HCT116 (cell line): ENCODE data around the gene FAM177B.

Experiments used
- CTCF ChIP-seq, 3 experiments: fragments of 200-600 bp in 1 of 3; sonication (generic) in 1 of 3; IDR thresholded peaks in 2 of 3; conservative IDR thresholded peaks in 1 of 3; 2 replicates each; pipeline ENCODE4 v1.5.1; 2012 to 2017; ENCODE audit warnings: low read depth in 2 of 3, low read length in 2 of 3, antibody characterized with exemption in 1 of 3, borderline replicate concordance in 1 of 3, control low read depth in 1 of 3, mild to moderate bottlenecking in 1 of 3, mixed read lengths in 1 of 3, mixed run types in 1 of 3, moderate library complexity in 1 of 3; ENCODE audit not compliant: insufficient read depth in 1 of 3
- ELF1 ChIP-seq: IDR thresholded peaks from 2 replicates; pipeline ENCODE4 v1.6.1; 2012; ENCODE audit warnings: low read depth, borderline replicate concordance
- EZH2 ChIP-seq: fragments of 200-600 bp; sonication (generic); IDR thresholded peaks from 2 replicates; pipeline ENCODE4 v1.6.1; 2017; ENCODE audit warnings: antibody characterized with exemption, mixed run types
- MAX ChIP-seq: IDR thresholded peaks from 2 replicates; pipeline ENCODE4 v1.6.1; 2012
- POLR2A ChIP-seq: IDR thresholded peaks from 2 replicates; pipeline ENCODE4 v1.7.0; 2011; ENCODE audit warnings: borderline replicate concordance; ENCODE audit not compliant: insufficient read depth, insufficient read length; ENCODE audit errors: extremely low read depth
- RAD21 ChIP-seq: IDR thresholded peaks from 2 replicates; pipeline ENCODE4 v1.6.1; 2012; ENCODE audit warnings: low read depth, mild to moderate bottlenecking
- SIN3A ChIP-seq: IDR thresholded peaks from 2 replicates; pipeline ENCODE4 v1.6.1; 2012; ENCODE audit warnings: low read depth
- SRF ChIP-seq: IDR thresholded peaks from 2 replicates; pipeline ENCODE4 v1.6.1; 2012; ENCODE audit warnings: low read depth
- YY1 ChIP-seq: IDR thresholded peaks from 2 replicates; pipeline ENCODE4 v1.6.1; 2011; ENCODE audit warnings: low read length, low read depth, moderate library complexity, mild to moderate bottlenecking; ENCODE audit not compliant: insufficient replicate concordance; ENCODE audit errors: extremely low read depth
- ZNF274 ChIP-seq: fragments of 200-500 bp; sonication (Bioruptor generic); IDR thresholded peaks from 2 replicates; pipeline ENCODE4 v1.6.1; 2014; ENCODE audit warnings: mild to moderate bottlenecking, low read depth, low read length, inconsistent platforms

GRCh38 chr1:222704260-222704659 is 32.7 kb upstream of the FAM177B start:
- TF ChIP-seq POLR2A (no peak), YY1 (no peak), CTCF (IDR thresholded peaks at IDR 0.05 in 2 of 3, conservative IDR thresholded peaks at IDR 0.05 in 1 of 3; ENCODE audit: borderline replicate concordance in 1 of 3, insufficient read depth in 1 of 3, low read depth in 2 of 3, low read length in 2 of 3) (no peak), RAD21 (no peak), SIN3A (no peak), ELF1 (no peak), MAX (no peak), EZH2 (no peak), SRF (no peak), ZNF274 (no peak)
